ENCODE results near the gene MSANTD1. TPM values are rescaled to one million over a fixed set of nuclear protein-coding genes. Genes with fewer than 3 reads are reported as not detected.

Gene MSANTD1
- total and polyA plus RNA-seq, 2 donors (not counting 1 experiment from before 2014, with no cell fraction given), result 0.78 to 5.5 TPM

DNA sequence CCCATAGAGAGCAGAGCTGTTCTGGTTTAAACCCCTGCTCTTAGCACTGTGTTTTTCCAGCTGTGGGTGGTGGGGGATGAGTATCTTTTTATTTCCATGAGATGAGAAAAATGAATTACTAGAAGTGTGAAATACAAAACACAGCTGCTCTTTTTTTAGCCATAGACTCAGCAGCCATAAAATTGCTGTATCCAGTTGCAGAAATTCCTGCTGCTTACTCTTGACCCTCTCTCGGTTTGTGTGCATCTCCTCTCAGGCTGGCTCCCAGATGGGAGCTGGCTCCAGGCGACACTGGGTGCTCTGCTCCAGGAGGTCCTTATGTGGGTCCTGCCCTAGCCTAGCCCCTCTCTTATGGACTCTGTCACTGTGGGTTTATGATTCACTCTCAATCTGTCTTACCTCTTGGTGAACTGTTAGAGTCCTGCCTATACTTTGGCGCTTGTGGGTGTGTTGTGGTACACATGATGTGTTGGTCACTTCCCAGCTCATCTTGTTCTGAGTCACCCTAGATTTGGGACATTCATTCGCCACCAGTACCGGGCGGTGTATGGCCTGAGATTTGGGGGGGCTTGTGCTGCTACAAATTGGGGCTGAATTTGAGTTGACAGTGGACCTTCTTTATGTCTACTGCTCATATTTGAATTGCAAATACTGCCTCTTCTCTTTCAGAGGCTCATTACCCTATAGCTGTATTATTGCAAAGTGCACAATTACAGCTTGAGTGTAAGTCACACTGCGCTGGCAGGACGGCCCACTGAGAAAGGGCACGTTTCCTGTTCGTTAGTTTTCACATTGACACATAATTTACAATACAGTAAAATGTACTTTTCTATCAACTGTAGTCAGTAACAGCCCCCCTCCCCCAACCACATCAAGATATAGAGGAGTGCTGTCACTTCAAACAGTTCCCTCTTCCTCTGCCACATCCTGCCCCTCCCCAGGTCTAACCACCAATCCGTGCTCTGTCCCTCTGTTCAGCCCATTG, 46.9 kb upstream of the MSANTD1 start:
- peaks cover 16 to 18% of the 10 kb centered on the region in 2 donors for H3K4me1 ChIP-seq (ENCODE audit: control insufficient read depth in 2 of 2, insufficient read depth in 2 of 2, low read length in 2 of 2)

More for the DNA sequence above, 46.9 kb upstream of the MSANTD1 start:
- intact Hi-C loops (cut with micrococcal nuclease), result loop anchor here (10.0 kb wide), 1 partner anchor 243 kb away; the partner anchor contains the start of gene HGFAC
- peaks cover 0 to 50% of the 10 kb centered on the region in 2 experiments for H3K36me3 ChIP-seq (replicated peaks in 1 of 2; ENCODE audit: control extremely low read depth in 1 of 2, control insufficient read depth in 1 of 2, extremely low read depth in 1 of 2, insufficient read depth in 2 of 2, low read length in 1 of 2)
- 38% methylated on average over 8 of the region's 11 CpGs for WGBS (ENCODE audit: insufficient coverage)
- H3K27ac ChIP-seq (ENCODE audit: low read length in 2 of 2), result peak overlapping the region in 1 of 2 donors; percentile 51
- peak overlapping the region; percentile 61 for H3K27ac Mint-ChIP-seq
- H3K27me3 ChIP-seq (replicated peaks in 1 of 4; ENCODE audit: control extremely low read depth in 1 of 4, control insufficient read depth in 3 of 4, insufficient read depth in 4 of 4, low read length in 3 of 4), result no peaks in the 10 kb centered on the region
- peak overlapping the region; percentile 51 for H3K4me2 ChIP-seq (replicated peaks; ENCODE audit: low read depth, low read length, poor library complexity, severe bottlenecking)
- TF ChIP-seq EZH2 (IDR thresholded peaks at IDR 0.05; ENCODE audit: borderline replicate concordance, insufficient read depth, low read depth, low read length, poor library complexity, severe bottlenecking) (no peak), CTCF (IDR thresholded peaks at IDR 0.05) (no peak)
- peak overlapping the region; percentile 26 for H3K4me3 Mint-ChIP-seq
- no peaks in the 10 kb centered on the region for H3K27me3 Mint-ChIP-seq
- DNase-seq, result peak; percentile 35
- no peaks in the 10 kb centered on the region for H4K20me1 ChIP-seq (ENCODE audit: control insufficient read depth, insufficient read depth, low read length, poor library complexity, severe bottlenecking)
- H3K4me3 ChIP-seq (ENCODE audit: control extremely low read depth in 1 of 5, extremely low read depth in 1 of 5, insufficient read depth in 1 of 5, low read depth in 2 of 5, low read length in 4 of 5), result no peak overlapping the region
- peak; percentile 67 for ATAC-seq (ENCODE audit: low read depth)
- no peaks in the 10 kb centered on the region for H3K9me3 Mint-ChIP-seq (ENCODE audit: insufficient read depth)
- ChIA-PET CTCF (interaction anchor here (2.4 kb wide), 1 partner anchor 11 kb away, joined by 5 read pairs; no protein-coding TSS in a partner anchor), POLR2A (no interaction called here)
- H3K9me3 ChIP-seq (ENCODE audit: control extremely low read depth in 1 of 3, control insufficient read depth in 2 of 3, insufficient read depth in 1 of 3, low read length in 2 of 3), result no peaks in the 10 kb centered on the region
- H2AFZ ChIP-seq (ENCODE audit: insufficient read depth, low read depth, low read length, poor library complexity, severe bottlenecking), result no peak overlapping the region
- H3K4me1 Mint-ChIP-seq, result peaks cover 19% of the 10 kb centered on the region
- no peak overlapping the region for H3K9ac ChIP-seq (ENCODE audit: low read length)
- no peaks in the 10 kb centered on the region for H3K79me2 ChIP-seq (ENCODE audit: control insufficient read depth, insufficient read depth, low read length)

All from B cell (primary cell).